Measurements from ENCODE around the gene FARP1.

Gene FARP1

GRCh38 chr13:98141509-98142379 lies 1.1 kb upstream of the FARP1 start:
- DNase-seq, result no peak

- DNase-seq, result no peak
These were observed 261 bp downstream of the FARP1 start for GRCh38 chr13:98143157-98143553.

GRCh38 chr13:98143601-98144026 lies 720 bp downstream of the FARP1 start:
- no peak for DNase-seq

- no peak for DNase-seq
These were observed 1.3 kb downstream of the FARP1 start for GRCh38 chr13:98144027-98144741.

- no peak for DNase-seq
These were observed 2.0 kb downstream of the FARP1 start for GRCh38 chr13:98144801-98145350.

GRCh38 chr13:98147521-98147920 lies 4.6 kb downstream of the FARP1 start:
- no peak for DNase-seq

- no peak for DNase-seq
These were observed 8.1 kb downstream of the FARP1 start for GRCh38 chr13:98150832-98151479.

- DNase-seq, result no peak
These were observed 12.7 kb downstream of the FARP1 start for GRCh38 chr13:98155475-98156109.

- DNase-seq, result no peak
These were observed 13.4 kb downstream of the FARP1 start for GRCh38 chr13:98156259-98156658.

GRCh38 chr13:98157188-98157587 lies 14.3 kb downstream of the FARP1 start:
- DNase-seq, result no peak

GRCh38 chr13:98157609-98158008 lies 14.7 kb downstream of the FARP1 start:
- DNase-seq, result no peak

GRCh38 chr13:98158172-98158899 lies 15.4 kb downstream of the FARP1 start:
- no peak for DNase-seq

- DNase-seq, result no peak
These were observed 20.0 kb downstream of the FARP1 start for GRCh38 chr13:98162935-98163334.

GRCh38 chr13:98169331-98169730 lies 26.4 kb downstream of the FARP1 start:
- DNase-seq, result no peak

- no peak for DNase-seq
These were observed 29.2 kb downstream of the FARP1 start for GRCh38 chr13:98171900-98172589.

GRCh38 chr13:98172590-98173422 lies 29.9 kb downstream of the FARP1 start:
- DNase-seq, result no peak

- no peak for DNase-seq
These were observed 30.7 kb downstream of the FARP1 start for GRCh38 chr13:98173431-98174152.

- DNase-seq, result no peak
These were observed 31.4 kb downstream of the FARP1 start for GRCh38 chr13:98174307-98174706.

GRCh38 chr13:98175043-98175442 lies 32.1 kb downstream of the FARP1 start:
- no peak for DNase-seq

GRCh38 chr13:98175823-98176222 lies 32.9 kb downstream of the FARP1 start:
- no peak for DNase-seq
